ENCODE data around the gene HIBCH.

DNA sequence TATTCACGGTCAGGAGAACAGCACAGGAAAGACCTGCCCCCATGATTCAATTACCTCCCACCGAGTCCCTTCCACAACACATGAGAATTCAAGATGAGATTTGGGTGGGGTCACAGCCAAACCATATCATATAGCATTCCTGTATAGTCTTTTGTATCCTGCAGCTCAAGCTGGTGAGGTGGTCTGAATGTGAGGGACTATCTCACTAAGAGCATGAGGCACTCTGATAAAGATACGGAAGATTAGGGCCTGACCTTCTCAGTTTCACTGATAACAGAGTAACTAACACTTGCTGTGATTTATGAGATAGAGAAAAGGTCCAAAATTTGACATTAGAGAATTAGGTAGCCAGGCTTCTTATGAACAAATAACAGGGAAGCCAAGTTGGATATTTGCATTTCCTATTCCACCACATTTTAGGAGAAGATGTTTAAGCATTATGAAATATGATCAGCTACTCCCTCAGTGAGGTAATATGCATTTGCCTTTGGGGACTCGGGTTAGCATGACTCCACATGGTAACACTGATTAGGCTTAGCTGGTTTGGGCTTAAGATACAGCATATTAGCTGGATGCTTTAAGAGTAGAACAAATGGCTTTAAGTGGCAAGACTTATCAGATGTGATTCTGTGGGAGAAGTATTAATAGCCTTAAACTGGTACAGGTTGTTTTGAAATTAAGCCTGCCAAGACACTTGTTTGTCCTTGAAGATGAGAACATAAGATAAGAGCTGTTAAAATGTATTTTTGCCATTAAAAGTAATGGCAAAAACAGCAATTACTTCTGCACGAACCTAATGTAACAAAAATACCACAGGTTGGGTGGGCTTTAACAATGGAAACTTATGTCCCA lies 150.2 kb downstream of the HIBCH start:
- TF ChIP-seq CTCF (IDR thresholded peaks at IDR 0.05): no peak
- TF ChIP-seq POLR2AphosphoS2 (conservative IDR thresholded peaks at IDR 0.05; ENCODE audit: low read length): no peak
- TF ChIP-seq, protein P1, sequence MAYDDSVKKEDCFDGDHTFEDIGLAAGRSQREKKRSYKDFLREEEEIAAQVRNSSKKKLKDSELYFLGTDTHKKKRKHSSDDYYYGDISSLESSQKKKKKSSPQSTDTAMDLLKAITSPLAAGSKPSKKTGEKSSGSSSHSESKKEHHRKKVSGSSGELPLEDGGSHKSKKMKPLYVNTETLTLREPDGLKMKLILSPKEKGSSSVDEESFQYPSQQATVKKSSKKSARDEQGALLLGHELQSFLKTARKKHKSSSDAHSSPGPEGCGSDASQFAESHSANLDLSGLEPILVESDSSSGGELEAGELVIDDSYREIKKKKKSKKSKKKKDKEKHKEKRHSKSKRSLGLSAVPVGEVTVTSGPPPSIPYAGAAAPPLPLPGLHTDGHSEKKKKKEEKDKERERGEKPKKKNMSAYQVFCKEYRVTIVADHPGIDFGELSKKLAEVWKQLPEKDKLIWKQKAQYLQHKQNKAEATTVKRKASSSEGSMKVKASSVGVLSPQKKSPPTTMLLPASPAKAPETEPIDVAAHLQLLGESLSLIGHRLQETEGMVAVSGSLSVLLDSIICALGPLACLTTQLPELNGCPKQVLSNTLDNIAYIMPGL (CRISPR knock-in tag; IDR thresholded peaks at IDR 0.05; ENCODE audit: borderline replicate concordance): no peak
- no peak for TF ChIP-seq JUNB (IDR thresholded peaks at IDR 0.05)
- no peak for TF ChIP-seq FOSB (CRISPR knock-in tag; IDR thresholded peaks at IDR 0.05)
- TF ChIP-seq RAD21 (conservative IDR thresholded peaks at IDR 0.05 in 1 of 2, IDR thresholded peaks at IDR 0.05 in 1 of 2): no peak
- TF ChIP-seq FOSL2 (IDR thresholded peaks at IDR 0.05): no peak
- TF ChIP-seq FOSL2 (CRISPR knock-in tag; IDR thresholded peaks at IDR 0.05): no peak
- no peak for TF ChIP-seq RFX5 (IDR thresholded peaks at IDR 0.05)

Measured in A549 (cell line).